HL-60/S4 treated with retinoic acid at 250 ng/mL for 4 days and 3 days (cell line): ENCODE results near the gene CELF5.
"Not testable (repeated sequence)": the region's sequence is repeated elsewhere in the genome, so short reads cannot be mapped to it uniquely, and the experiment has no call there.

ENCODE experiments used
- in situ Hi-C: fragments of 300-500 bp; cut with MboI; formaldehyde crosslinking; loops from 2 replicates; pipeline ENCODE4 v1.7.0; 2022; ENCODE audit warnings: low sequenced_read_pairs

CELF5 gene

DNA sequence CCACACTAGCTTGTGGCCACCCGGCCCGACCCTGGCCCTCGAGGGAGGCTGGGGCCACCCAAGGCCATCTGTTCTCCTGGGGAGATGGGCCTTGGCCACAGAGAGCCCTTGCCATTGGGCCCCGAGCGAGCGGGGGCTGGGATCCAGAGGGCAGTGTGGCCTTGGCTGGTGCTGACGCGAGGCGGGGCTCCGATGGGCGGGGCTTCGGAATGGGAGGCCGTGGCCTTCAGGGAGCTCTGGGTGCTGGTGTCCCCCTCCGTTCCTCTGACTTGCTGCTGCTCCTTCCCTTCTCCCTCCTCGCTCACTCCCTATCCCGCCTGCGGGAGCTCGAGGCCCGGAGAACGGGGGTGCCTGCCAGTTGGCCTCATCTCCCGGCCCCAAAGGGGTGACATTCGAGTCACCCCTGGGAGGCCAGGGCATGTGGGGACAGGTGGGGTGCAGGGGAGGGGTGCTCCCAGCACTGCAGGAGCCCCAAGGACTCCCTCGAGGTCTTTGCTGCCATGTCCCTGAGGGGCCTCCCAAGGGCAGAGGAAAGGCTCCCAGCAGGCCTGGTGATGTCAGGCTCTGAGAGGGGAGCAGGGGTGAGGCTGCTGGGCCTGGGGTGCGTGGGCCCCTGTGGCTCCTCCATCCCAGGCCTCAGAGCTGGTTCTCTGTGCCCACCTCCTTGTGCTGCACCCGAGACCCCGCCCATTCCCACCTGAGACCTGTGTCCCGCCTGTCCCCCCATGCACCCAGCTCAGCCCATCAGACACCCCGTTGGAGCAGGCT lies 34.6 kb upstream of the CELF5 start:
- in situ Hi-C loops, result no loop called here

DNA sequence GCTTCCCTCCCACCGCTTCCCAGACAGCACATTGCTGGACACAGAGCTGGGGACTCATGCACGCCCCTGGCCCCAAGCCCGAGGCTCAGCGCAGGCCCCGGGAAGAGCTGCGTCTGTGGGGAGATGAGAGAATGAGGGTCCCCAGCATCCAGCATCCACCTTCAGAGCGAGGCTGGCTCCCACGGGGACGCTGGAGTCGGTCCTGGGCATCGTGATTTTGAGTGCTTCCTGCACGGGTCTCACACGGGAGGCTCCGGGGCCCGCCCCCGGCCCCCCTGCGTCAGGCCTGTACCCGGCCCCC lies 34.0 kb upstream of the CELF5 start:
- in situ Hi-C loops, result no loop called here

DNA sequence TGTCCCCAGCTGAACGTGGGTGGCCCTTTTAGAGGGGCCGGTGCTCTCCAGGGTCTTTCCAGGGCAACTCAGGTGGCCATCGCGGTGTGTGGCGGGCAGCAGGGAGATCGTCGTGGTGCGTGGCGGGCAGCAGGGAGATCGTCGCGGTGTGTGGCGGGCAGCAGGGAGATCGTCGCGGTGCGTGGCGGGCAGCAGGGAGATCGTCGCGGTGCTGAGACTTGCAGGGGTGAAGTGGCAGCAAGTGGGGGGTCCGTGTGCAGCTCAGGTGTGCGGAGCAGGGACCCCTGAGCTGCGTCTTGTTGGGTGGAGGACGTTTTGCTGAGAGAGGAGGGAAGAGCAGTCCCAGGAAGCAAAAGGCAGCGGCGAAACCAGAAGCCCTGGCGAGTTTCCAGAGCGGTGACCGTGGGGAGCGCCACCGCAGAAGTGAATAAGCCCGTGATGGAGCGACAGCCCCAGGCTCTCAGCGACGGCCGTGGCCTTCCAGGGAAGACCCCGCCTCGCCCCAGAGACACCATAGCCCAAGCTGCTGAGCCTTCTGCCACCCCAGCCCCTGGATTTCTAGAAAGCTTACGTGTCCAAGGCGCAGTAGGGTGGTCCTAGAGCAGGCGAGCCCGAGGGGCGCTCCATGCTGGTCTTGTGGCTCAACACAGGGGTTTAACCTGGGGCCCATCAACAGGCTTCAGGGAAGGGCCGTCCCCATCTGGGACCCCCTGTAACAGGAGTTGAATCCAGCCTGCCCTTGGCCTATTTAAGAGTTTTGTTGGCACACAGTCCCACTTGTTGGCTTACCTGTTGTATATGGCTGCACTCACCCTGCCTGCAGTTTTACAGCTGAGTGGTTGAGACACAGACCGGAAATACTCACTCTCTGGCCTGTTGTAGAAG lies 33.3 kb upstream of the CELF5 start:
- in situ Hi-C loops, result no loop called here

- in situ Hi-C loops, result not testable (repeated sequence)
Measured at GRCh38 chr19:3191806-3192104, 32.7 kb upstream of the CELF5 start.

GRCh38 chr19:3192228-3192635 lies 32.2 kb upstream of the CELF5 start:
- in situ Hi-C loops, result no loop called here

DNA sequence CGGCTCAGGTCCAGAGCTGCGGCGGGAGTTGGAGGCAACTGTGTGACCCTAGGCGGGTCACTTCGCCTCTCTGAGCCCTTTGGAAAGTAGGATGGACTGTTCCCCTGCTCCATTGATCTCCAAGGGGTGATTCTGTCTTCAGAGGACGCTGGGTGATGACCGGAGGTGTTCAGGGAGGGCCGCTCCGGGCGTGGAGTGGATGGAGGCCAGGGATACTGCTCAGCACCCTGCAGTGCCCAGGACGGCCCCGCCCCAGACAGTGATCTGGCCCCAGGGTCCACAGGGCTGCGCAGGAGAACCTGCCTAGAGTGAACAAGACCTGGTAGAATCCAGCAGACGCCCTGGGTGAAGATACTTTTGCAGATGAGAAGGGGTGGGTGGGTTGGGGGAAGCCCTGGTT lies 31.8 kb upstream of the CELF5 start:
- in situ Hi-C loops, result no loop called here

GRCh38 chr19:3193256-3194105 lies 31.0 kb upstream of the CELF5 start:
- in situ Hi-C loops, result no loop called here

DNA sequence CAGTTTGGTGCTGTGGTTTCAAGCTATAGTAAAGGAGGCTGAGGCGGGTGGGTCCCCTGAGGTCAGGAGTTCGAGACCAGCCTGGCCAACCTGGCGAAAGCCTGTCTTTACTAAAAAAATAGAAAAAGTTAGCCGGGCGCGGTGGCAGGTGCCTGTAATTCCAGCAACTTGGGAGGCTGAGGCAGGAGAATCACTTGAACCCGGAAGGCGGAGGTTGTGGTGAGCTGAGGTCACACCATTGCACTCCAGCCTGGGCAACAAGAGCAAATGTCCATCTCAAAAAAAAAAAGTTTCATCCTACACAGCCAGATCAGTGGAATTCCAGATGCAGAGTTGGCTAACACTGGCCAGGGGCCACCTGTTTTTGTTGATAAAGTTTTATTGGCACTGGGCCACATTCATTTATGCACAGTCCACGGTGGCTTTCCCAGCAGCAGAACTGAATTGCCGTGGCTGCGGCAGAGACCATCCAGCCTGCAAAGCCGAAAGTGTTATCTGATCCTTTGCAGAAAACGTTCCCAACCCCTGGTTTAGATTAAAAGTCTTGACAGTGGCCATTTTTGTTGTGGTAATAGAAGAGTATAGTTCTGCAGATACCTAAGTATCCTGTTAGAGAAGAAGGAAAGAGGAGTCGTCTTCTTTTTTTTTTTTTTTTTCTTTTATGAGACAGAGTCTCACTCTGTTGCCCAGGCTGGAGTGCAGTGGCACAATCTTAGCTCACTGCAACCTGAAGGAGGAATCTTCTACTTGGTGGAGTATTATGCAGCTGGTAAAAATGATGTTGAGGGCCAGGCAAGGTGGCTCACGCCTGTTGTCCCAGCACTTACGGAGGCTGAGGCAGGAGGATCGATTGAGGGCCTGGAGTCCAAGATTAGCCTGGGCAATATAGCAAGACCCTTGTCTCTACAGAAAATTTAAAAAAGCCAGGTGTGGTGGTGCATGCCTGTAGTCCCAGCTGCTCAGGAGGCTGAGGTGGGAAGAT lies 30.1 kb upstream of the CELF5 start:
- in situ Hi-C loops, result no loop called here

DNA sequence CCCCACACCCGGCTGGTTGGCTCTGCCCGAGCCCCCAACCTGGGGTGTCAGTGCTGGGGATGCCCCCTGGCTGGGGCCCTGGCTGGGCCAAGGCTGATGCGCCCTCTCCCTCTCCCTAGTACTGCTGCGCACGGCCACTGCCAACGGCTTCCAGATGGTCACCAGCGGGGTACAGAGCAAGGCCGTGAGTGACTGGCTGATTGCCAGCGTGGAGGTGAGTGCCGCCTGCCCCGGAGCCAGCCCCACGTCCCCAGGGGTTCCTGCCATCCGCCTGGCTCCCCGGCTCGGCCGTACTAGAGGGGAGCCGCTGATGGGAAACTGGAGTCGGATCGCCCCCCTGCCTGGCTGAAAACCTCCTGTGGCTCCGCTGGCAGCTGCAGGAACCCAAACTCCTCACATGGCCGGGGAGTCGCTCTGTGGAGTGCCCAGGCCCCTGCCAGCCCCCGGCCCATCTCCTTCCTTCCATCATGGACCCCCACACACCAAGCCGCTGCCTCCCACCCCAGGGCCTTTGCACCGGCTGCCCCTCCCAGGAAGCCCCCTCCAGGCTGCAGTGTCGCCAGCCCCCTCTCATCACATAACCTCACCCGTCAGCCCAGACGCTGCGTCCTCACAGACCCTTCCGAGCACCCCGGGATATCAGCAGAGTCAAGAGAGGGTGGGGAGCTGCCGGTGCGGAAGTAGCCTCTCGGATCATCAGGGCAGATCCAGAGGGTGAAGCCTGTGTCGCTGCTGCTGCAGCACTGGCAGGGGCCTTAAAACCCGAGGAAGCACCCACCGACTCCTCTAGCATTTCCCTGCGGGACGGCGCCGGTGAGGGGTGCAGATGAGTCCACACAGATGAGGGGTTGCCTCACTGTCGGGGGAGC lies 28.2 kb upstream of the CELF5 start:
- in situ Hi-C loops, result no loop called here

DNA sequence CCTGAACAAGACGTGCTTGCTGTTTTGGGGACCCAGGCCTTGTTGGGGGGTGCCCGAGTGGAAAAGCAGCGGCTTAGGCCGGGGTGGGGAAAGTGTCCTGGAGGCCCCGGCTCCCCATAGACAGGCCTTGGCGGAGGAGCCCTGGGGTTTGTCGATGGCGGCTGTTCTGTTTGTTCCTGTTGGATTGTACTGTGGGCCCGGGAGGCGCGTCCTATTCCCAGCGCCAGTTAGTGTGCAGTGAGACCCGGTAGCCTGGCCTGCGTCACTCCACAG lies 27.6 kb upstream of the CELF5 start:
- in situ Hi-C loops, result no loop called here

GRCh38 chr19:3198901-3199700 lies 25.4 kb upstream of the CELF5 start:
- in situ Hi-C loops, result no loop called here

- in situ Hi-C loops, result no loop called here
Measured at GRCh38 chr19:3201072-3201700, 23.3 kb upstream of the CELF5 start.

GRCh38 chr19:3201911-3202310 lies 22.6 kb upstream of the CELF5 start:
- in situ Hi-C loops, result no loop called here

GRCh38 chr19:3202346-3202745 lies 22.1 kb upstream of the CELF5 start:
- in situ Hi-C loops, result no loop called here

- in situ Hi-C loops, result not testable (repeated sequence)
Measured at GRCh38 chr19:3202895-3203294, 21.6 kb upstream of the CELF5 start.

DNA sequence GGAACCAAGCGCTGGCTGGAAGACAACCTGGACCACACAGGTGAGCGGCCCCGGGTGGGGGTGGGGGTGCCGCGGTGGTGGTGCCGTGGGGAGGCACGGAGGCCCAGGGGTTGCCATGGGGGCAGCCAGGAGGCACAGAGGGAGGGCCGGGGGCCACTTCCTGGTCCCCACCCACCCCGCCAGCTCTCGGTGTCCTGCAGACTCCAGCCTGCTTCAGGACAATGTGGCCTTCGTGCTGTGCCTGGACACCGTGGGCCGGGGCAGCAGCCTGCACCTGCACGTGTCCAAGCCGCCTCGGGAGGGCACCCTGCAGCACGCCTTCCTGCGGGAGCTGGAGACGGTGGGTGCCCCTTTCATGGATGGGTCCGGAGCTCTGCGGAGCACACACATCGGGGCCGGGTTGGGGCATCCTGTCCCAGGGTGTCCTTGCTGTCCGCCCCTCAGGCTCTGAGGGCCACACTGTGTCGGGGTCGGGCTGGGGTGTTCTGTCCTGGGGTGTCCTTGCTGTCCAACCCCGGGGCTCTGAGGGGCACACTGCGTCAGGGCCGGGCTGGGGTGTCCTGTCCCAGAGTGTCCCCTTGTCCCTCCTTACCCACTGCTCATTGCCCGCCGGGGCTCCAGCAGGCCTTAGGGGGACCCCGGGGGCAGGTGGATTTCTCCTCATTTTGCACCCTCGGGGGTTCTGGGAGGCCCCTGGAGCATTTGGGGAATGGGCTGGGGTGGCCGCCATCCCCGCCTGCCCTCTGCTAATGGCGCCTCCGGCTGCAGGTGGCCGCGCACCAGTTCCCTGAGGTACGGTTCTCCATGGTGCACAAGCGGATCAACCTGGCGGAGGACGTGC lies 20.4 kb upstream of the CELF5 start:
- in situ Hi-C loops, result no loop called here

- in situ Hi-C loops, result no loop called here
Measured at GRCh38 chr19:3204646-3205275, 19.7 kb upstream of the CELF5 start.
